Measurements from ENCODE around the gene TRAF3. TPM values are rescaled to one million over a fixed set of nuclear protein-coding genes. Genes with fewer than 3 reads are reported as not detected.

TRAF3 gene
- total and polyA plus RNA-seq, 2 donors = 9.2 to 14.6 TPM

- H3K27ac ChIP-seq (ENCODE audit: low read depth in 1 of 2, low read length in 1 of 2) = no peak overlapping the region
- H3K4me3 ChIP-seq (ENCODE audit: low read length in 2 of 2) = no peak overlapping the region
- no peaks in the 10 kb centered on the region for H3K9me3 ChIP-seq (ENCODE audit: control insufficient read depth in 2 of 2, insufficient read depth in 1 of 2, low read length in 1 of 2)
- no peaks in the 10 kb centered on the region for H3K27me3 ChIP-seq (ENCODE audit: control insufficient read depth in 2 of 2, insufficient read depth in 1 of 2, low read length in 1 of 2)
- peaks cover 0 to 9% of the 10 kb centered on the region in 2 donors for H3K4me1 ChIP-seq (ENCODE audit: control insufficient read depth in 2 of 2, insufficient read depth in 2 of 2, low read length in 2 of 2)
- DNase-seq (ENCODE audit: low read depth in 6 of 9, low spot score in 9 of 9) = no peak
- 95% methylated on average over 3 of the region's 3 CpGs for WGBS
- no peaks in the 10 kb centered on the region for H3K36me3 ChIP-seq (ENCODE audit: control insufficient read depth in 2 of 2, insufficient read depth in 2 of 2, low read length in 1 of 2)
Measured at GRCh38 chr14:102809870-102810269, 32.6 kb downstream of the TRAF3 start.

GRCh38 chr14:102810523-102810922 is 33.3 kb downstream of the TRAF3 start:
- Histone ChIP-seq H3K9me3 (ENCODE audit: control insufficient read depth in 2 of 2, insufficient read depth in 1 of 2, low read length in 1 of 2) (no peaks in the 10 kb centered on the region), H3K4me1 (ENCODE audit: control insufficient read depth in 2 of 2, insufficient read depth in 2 of 2, low read length in 2 of 2) (peaks cover 0 to 5% of the 10 kb centered on the region in 2 donors), H3K36me3 (ENCODE audit: control insufficient read depth in 2 of 2, insufficient read depth in 2 of 2, low read length in 1 of 2) (no peaks in the 10 kb centered on the region), H3K27ac (ENCODE audit: low read depth in 1 of 2, low read length in 1 of 2) (no peak overlapping the region), H3K27me3 (ENCODE audit: control insufficient read depth in 2 of 2, insufficient read depth in 1 of 2, low read length in 1 of 2) (no peaks in the 10 kb centered on the region), H3K4me3 (ENCODE audit: low read length in 2 of 2) (no peak overlapping the region)
- 96% methylated on average over 3 of the region's 3 CpGs for WGBS
- no peak for DNase-seq (ENCODE audit: low read depth in 6 of 9, low spot score in 9 of 9)

- no peaks in the 10 kb centered on the region for H3K9me3 ChIP-seq (ENCODE audit: control insufficient read depth in 2 of 2, insufficient read depth in 1 of 2, low read length in 1 of 2)
- 98% methylated on average over 12 of the region's 12 CpGs for WGBS
- H3K27ac ChIP-seq (ENCODE audit: low read depth in 1 of 2, low read length in 1 of 2) = no peak overlapping the region
- DNase-seq (ENCODE audit: low read depth in 6 of 9, low spot score in 9 of 9) = no peak
- no peaks in the 10 kb centered on the region for H3K27me3 ChIP-seq (ENCODE audit: control insufficient read depth in 2 of 2, insufficient read depth in 1 of 2, low read length in 1 of 2)
- H3K4me3 ChIP-seq (ENCODE audit: low read length in 2 of 2) = no peak overlapping the region
- no peaks in the 10 kb centered on the region for H3K36me3 ChIP-seq (ENCODE audit: control insufficient read depth in 2 of 2, insufficient read depth in 2 of 2, low read length in 1 of 2)
- peaks cover 0 to 4% of the 10 kb centered on the region in 2 donors for H3K4me1 ChIP-seq (ENCODE audit: control insufficient read depth in 2 of 2, insufficient read depth in 2 of 2, low read length in 2 of 2)
Measured at GRCh38 chr14:102811254-102811963, 34.2 kb downstream of the TRAF3 start.

- 98% methylated on average over 2 of the region's 2 CpGs for WGBS
- no peaks in the 10 kb centered on the region for H3K9me3 ChIP-seq (ENCODE audit: control insufficient read depth in 2 of 2, insufficient read depth in 1 of 2, low read length in 1 of 2)
- H3K4me3 ChIP-seq (ENCODE audit: low read length in 2 of 2) = no peak overlapping the region
- H3K36me3 ChIP-seq (ENCODE audit: control insufficient read depth in 2 of 2, insufficient read depth in 2 of 2, low read length in 1 of 2) = no peaks in the 10 kb centered on the region
- H3K4me1 ChIP-seq (ENCODE audit: control insufficient read depth in 2 of 2, insufficient read depth in 2 of 2, low read length in 2 of 2) = peaks cover 0 to 3% of the 10 kb centered on the region in 2 donors
- no peak for DNase-seq (ENCODE audit: low read depth in 6 of 9, low spot score in 9 of 9)
- H3K27me3 ChIP-seq (ENCODE audit: control insufficient read depth in 2 of 2, insufficient read depth in 1 of 2, low read length in 1 of 2) = no peaks in the 10 kb centered on the region
- H3K27ac ChIP-seq (ENCODE audit: low read depth in 1 of 2, low read length in 1 of 2) = no peak overlapping the region
Measured at GRCh38 chr14:102811971-102812370, 34.7 kb downstream of the TRAF3 start.

- no peaks in the 10 kb centered on the region for H3K4me1 ChIP-seq (ENCODE audit: control insufficient read depth in 2 of 2, insufficient read depth in 2 of 2, low read length in 2 of 2)
- H3K27me3 ChIP-seq (ENCODE audit: control insufficient read depth in 2 of 2, insufficient read depth in 1 of 2, low read length in 1 of 2) = no peaks in the 10 kb centered on the region
- 99% methylated on average over 5 of the region's 5 CpGs for WGBS
- H3K27ac ChIP-seq (ENCODE audit: low read depth in 1 of 2, low read length in 1 of 2) = no peak overlapping the region
- DNase-seq (ENCODE audit: low read depth in 6 of 9, low spot score in 9 of 9) = no peak
- no peaks in the 10 kb centered on the region for H3K9me3 ChIP-seq (ENCODE audit: control insufficient read depth in 2 of 2, insufficient read depth in 1 of 2, low read length in 1 of 2)
- no peak overlapping the region for H3K4me3 ChIP-seq (ENCODE audit: low read length in 2 of 2)
- no peaks in the 10 kb centered on the region for H3K36me3 ChIP-seq (ENCODE audit: control insufficient read depth in 2 of 2, insufficient read depth in 2 of 2, low read length in 1 of 2)
Measured at GRCh38 chr14:102813691-102814090, 36.4 kb downstream of the TRAF3 start.

- H3K9me3 ChIP-seq (ENCODE audit: control insufficient read depth in 2 of 2, insufficient read depth in 1 of 2, low read length in 1 of 2) = no peaks in the 10 kb centered on the region
- WGBS = 97% methylated on average over 2 of the region's 2 CpGs
- H3K4me1 ChIP-seq (ENCODE audit: control insufficient read depth in 2 of 2, insufficient read depth in 2 of 2, low read length in 2 of 2) = peaks cover 0 to 5% of the 10 kb centered on the region in 2 donors
- H3K27me3 ChIP-seq (ENCODE audit: control insufficient read depth in 2 of 2, insufficient read depth in 1 of 2, low read length in 1 of 2) = no peaks in the 10 kb centered on the region
- H3K27ac ChIP-seq (ENCODE audit: low read depth in 1 of 2, low read length in 1 of 2) = no peak overlapping the region
- DNase-seq (ENCODE audit: low read depth in 6 of 9, low spot score in 9 of 9) = no peak
- H3K36me3 ChIP-seq (ENCODE audit: control insufficient read depth in 2 of 2, insufficient read depth in 2 of 2, low read length in 1 of 2) = no peaks in the 10 kb centered on the region
- H3K4me3 ChIP-seq (ENCODE audit: low read length in 2 of 2) = no peak overlapping the region
Measured at GRCh38 chr14:102817318-102817717, 40.1 kb downstream of the TRAF3 start.

GRCh38 chr14:102817942-102818940 is 41.0 kb downstream of the TRAF3 start:
- Histone ChIP-seq H3K27me3 (ENCODE audit: control insufficient read depth in 2 of 2, insufficient read depth in 1 of 2, low read length in 1 of 2) (no peaks in the 10 kb centered on the region), H3K27ac (ENCODE audit: low read depth in 1 of 2, low read length in 1 of 2) (peak overlapping the region in 1 of 2 donors; percentile 12)

GRCh38 chr14:102819176-102819628 is 42.0 kb downstream of the TRAF3 start:
- peak overlapping the region in 1 of 2 donors; percentile 61 for H3K27ac ChIP-seq (ENCODE audit: low read depth in 1 of 2, low read length in 1 of 2)

More at GRCh38 chr14:102817942-102818940, 41.0 kb downstream of the TRAF3 start:
- DNase-seq (ENCODE audit: low read depth in 6 of 9, low spot score in 9 of 9) = no peak
- Histone ChIP-seq H3K9me3 (ENCODE audit: control insufficient read depth in 2 of 2, insufficient read depth in 1 of 2, low read length in 1 of 2) (no peaks in the 10 kb centered on the region), H3K4me1 (ENCODE audit: control insufficient read depth in 2 of 2, insufficient read depth in 2 of 2, low read length in 2 of 2) (peaks cover 0 to 5% of the 10 kb centered on the region in 2 donors), H3K36me3 (ENCODE audit: control insufficient read depth in 2 of 2, insufficient read depth in 2 of 2, low read length in 1 of 2) (no peaks in the 10 kb centered on the region), H3K4me3 (ENCODE audit: low read length in 2 of 2) (no peak overlapping the region)
- WGBS = 97% methylated on average over 10 of the region's 10 CpGs

More at GRCh38 chr14:102819176-102819628, 42.0 kb downstream of the TRAF3 start:
- Histone ChIP-seq H3K27me3 (ENCODE audit: control insufficient read depth in 2 of 2, insufficient read depth in 1 of 2, low read length in 1 of 2) (no peaks in the 10 kb centered on the region), H3K36me3 (ENCODE audit: control insufficient read depth in 2 of 2, insufficient read depth in 2 of 2, low read length in 1 of 2) (no peaks in the 10 kb centered on the region), H3K9me3 (ENCODE audit: control insufficient read depth in 2 of 2, insufficient read depth in 1 of 2, low read length in 1 of 2) (no peaks in the 10 kb centered on the region), H3K4me3 (ENCODE audit: low read length in 2 of 2) (no peak overlapping the region), H3K4me1 (ENCODE audit: control insufficient read depth in 2 of 2, insufficient read depth in 2 of 2, low read length in 2 of 2) (peaks cover 0 to 5% of the 10 kb centered on the region in 2 donors)
- no peak for DNase-seq (ENCODE audit: low read depth in 6 of 9, low spot score in 9 of 9)
- WGBS = 86% methylated on average over 9 of the region's 9 CpGs
